ENCODE measurements around the gene TNFAIP8L2. TPM values are rescaled to one million over a fixed set of nuclear protein-coding genes. Genes with fewer than 3 reads are reported as not detected.

TNFAIP8L2 gene
- total RNA-seq, result 17.8 TPM
- long read RNA-seq, transcript TNFAIP8L2-201 (2 exons, 1,178 nt), result major isoform, 13 of 13 reads
- long read RNA-seq, partial matches to known transcripts, result 0 of 13 reads
- long read RNA-seq, other reads (novel, unspliced or antisense), result 0 of 13 reads

DNA sequence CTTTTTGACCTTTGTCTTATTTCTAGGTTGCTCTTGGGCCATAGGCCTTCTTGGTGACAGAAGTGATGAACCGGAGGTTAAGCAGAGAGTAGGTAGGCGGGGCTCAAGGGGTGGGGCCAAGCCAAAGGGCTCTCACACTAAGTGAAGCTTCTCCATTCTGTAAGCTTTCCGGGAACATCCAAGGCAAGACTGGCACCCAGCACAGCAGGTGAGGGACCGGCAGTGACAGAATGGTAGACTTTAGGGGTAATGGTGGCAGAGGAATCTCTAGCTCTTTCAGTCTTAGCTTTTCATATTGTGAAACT, at the start of gene TNFAIP8L2:
Gene TNFAIP8L2, plus strand, starts transcription at position 135 of the 305 bp plus-strand sequence. CDS start 2,049 bp downstream, outside the sequence.
- intact Hi-C loops (cut with DNase I), result loop anchor here (5.0 kb wide), 1 partner anchor 59 kb away; no protein-coding TSS in a partner anchor
- Histone ChIP-seq H3K9me3 (no peaks in the 10 kb centered on the region), H3K27me3 (ENCODE audit: low read depth) (no peaks in the 10 kb centered on the region), H3K4me3 (peak within 1 kb of the TSS; percentile 61), H3K36me3 (peaks cover 48% of the 10 kb centered on the region), H3K4me1 (peaks cover 22% of the 10 kb centered on the region), H3K27ac (peak within 1 kb of the TSS; percentile 69)
- ATAC-seq, result peak; percentile 87 to 88
- peak; percentile 87 for DNase-seq
- TF ChIP-seq, protein P1, sequence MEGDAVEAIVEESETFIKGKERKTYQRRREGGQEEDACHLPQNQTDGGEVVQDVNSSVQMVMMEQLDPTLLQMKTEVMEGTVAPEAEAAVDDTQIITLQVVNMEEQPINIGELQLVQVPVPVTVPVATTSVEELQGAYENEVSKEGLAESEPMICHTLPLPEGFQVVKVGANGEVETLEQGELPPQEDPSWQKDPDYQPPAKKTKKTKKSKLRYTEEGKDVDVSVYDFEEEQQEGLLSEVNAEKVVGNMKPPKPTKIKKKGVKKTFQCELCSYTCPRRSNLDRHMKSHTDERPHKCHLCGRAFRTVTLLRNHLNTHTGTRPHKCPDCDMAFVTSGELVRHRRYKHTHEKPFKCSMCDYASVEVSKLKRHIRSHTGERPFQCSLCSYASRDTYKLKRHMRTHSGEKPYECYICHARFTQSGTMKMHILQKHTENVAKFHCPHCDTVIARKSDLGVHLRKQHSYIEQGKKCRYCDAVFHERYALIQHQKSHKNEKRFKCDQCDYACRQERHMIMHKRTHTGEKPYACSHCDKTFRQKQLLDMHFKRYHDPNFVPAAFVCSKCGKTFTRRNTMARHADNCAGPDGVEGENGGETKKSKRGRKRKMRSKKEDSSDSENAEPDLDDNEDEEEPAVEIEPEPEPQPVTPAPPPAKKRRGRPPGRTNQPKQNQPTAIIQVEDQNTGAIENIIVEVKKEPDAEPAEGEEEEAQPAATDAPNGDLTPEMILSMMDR (IDR thresholded peaks at IDR 0.05), result no peak

- H3K27me3 ChIP-seq (ENCODE audit: low read depth), result no peaks in the 10 kb centered on the region
- H3K4me3 ChIP-seq, result no peak overlapping the region
- H3K36me3 ChIP-seq, result peaks cover 17% of the 10 kb centered on the region
- DNase-seq (no peak), ATAC-seq (no peak)
- no peaks in the 10 kb centered on the region for H3K4me1 ChIP-seq
- H3K27ac ChIP-seq, result no peak overlapping the region
- H3K9me3 ChIP-seq, result no peaks in the 10 kb centered on the region
- intact Hi-C loops (cut with DNase I), result no loop called here
- TF ChIP-seq, protein P1 (IDR thresholded peaks at IDR 0.05), result no peak
Measured at GRCh38 chr1:151106894-151107293, 49.6 kb upstream of the TNFAIP8L2 start.

GRCh38 chr1:151108331-151108730, 48.1 kb upstream of the TNFAIP8L2 start:
- DNase-seq (no peak), ATAC-seq (no peak)
- no peak overlapping the region for H3K27ac ChIP-seq
- no peak overlapping the region for H3K4me3 ChIP-seq
- TF ChIP-seq, protein P1 (IDR thresholded peaks at IDR 0.05), result no peak
- intact Hi-C loops (cut with DNase I), result no loop called here
- peaks cover 17% of the 10 kb centered on the region for H3K36me3 ChIP-seq
- no peaks in the 10 kb centered on the region for H3K27me3 ChIP-seq (ENCODE audit: low read depth)
- no peaks in the 10 kb centered on the region for H3K4me1 ChIP-seq
- no peaks in the 10 kb centered on the region for H3K9me3 ChIP-seq

DNA sequence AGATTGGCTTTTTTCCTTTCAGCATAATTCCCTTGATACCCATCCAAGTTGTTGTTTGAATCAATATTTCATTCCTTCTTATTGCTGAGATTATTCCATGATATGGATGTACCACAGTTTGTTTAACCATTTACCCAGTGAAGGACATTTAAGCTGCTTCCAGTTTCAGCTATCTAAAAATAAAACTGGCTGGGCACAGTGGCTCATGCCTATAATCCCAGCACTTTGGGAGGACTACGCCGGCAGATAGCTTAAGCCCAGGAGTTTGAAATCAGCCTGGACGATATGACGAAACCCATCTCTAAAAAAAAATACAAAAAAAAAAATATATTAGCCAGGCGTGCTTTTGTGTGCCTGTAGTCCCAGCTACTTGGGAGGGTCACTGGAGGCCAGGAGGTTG, 42.6 kb upstream of the TNFAIP8L2 start:
- DNase-seq, result no peak
- Histone ChIP-seq H3K27ac (no peak overlapping the region), H3K27me3 (ENCODE audit: low read depth) (no peaks in the 10 kb centered on the region), H3K4me1 (no peaks in the 10 kb centered on the region), H3K4me3 (no peak overlapping the region), H3K36me3 (peaks cover 24% of the 10 kb centered on the region), H3K9me3 (no peaks in the 10 kb centered on the region)
- no peak for ATAC-seq
- intact Hi-C loops (cut with DNase I), result no loop called here
- TF ChIP-seq, protein P1 (IDR thresholded peaks at IDR 0.05), result no peak

- Histone ChIP-seq H3K27ac (no peak overlapping the region), H3K27me3 (ENCODE audit: low read depth) (no peaks in the 10 kb centered on the region), H3K9me3 (no peaks in the 10 kb centered on the region), H3K4me3 (no peak overlapping the region), H3K36me3 (peaks cover 12% of the 10 kb centered on the region), H3K4me1 (no peaks in the 10 kb centered on the region)
- DNase-seq (no peak), ATAC-seq (no peak)
- intact Hi-C loops (cut with DNase I), result no loop called here
- TF ChIP-seq, protein P1 (IDR thresholded peaks at IDR 0.05), result no peak
Measured at GRCh38 chr1:151124763-151125403, 31.6 kb upstream of the TNFAIP8L2 start.

Data from lower lobe of right lung (tissue), 2 donors.